ENCODE measurements around the gene APLP2. TPM values are rescaled to one million over a fixed set of nuclear protein-coding genes. Genes with fewer than 3 reads are reported as not detected.
"Not testable (repeated sequence)": the region's sequence is repeated elsewhere in the genome, so short reads cannot be mapped to it uniquely, and the experiment has no call there.

The APLP2 gene
- total and polyA plus RNA-seq, 2 of the 13 experiments (the other 11 are each of a cell fraction or from before 2014, with no cell fraction given): 315 to 594 TPM

DNA sequence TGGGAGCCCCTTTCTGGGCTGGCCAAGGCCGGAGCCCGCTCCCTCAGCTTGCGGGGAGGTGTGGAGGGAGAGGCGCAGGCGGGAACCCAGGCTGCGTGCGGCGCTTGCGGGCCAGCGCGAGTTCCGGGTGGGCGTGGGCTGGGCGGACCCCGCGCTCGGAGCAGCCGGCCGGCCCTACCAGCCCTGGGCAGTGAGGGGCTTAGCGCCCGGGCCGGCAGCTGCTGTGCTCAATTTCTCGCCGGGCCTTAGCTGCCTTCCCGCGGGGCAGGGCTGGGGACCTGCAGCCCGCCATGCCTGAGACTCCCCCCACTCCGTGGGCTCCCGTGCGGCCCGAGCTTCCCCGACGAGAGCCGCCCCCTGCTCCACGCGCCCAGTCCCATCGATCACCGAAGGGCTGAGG, 48.1 kb upstream of the APLP2 start:
- peaks cover 35% of the 10 kb centered on the region for H3K4me1 ChIP-seq (ENCODE audit: insufficient read depth, low read length)
- H3K27me3 ChIP-seq (ENCODE audit: control insufficient read depth in 1 of 2, insufficient read depth in 2 of 2, low read length in 2 of 2); H3K27ac ChIP-seq (ENCODE audit: extremely low read length, insufficient read depth, low read length); H3K36me3 ChIP-seq (replicated peaks in 1 of 2; ENCODE audit: control insufficient read depth in 1 of 2, insufficient read depth in 2 of 2, low read length in 2 of 2); ATAC-seq; H3K79me2 ChIP-seq (ENCODE audit: insufficient read depth, low read length); in situ Hi-C loops (cut with HindIII; ENCODE audit: extremely low pct_ligation_motif_present, low pct_unique_long_range_greater_than_20kb); H3K9ac ChIP-seq (ENCODE audit: insufficient read depth, low read depth, low read length); FAIRE-seq; BruUV-seq (replicated peaks); DNase-seq (ENCODE audit: low spot score); H2AFZ ChIP-seq (ENCODE audit: low read length); H3K4me2 ChIP-seq (ENCODE audit: low read depth, low read length); H4K20me1 ChIP-seq (ENCODE audit: insufficient read depth, low read length); CTCF ChIA-PET (ENCODE audit: low intra/inter-chr PET ratio, low total read pairs); intact Hi-C loops (cut with micrococcal nuclease; ENCODE audit: unreplicated experiment); H3K9me3 ChIP-seq (ENCODE audit: low read length); H3K4me3 ChIP-seq (replicated peaks in 1 of 3; ENCODE audit: insufficient read depth in 1 of 3, low read depth in 2 of 3, low read length in 3 of 3): not testable (repeated sequence)
- WGBS (ENCODE audit: low lambda C conversion rate): 93% methylated on average over 20 of the region's 38 CpGs
- POLR2A ChIA-PET: interaction anchor here (2.4 kb wide), 1 partner anchor 19 kb away, joined by 10 read pairs; the partner anchor contains the start of gene PRDM10

DNA sequence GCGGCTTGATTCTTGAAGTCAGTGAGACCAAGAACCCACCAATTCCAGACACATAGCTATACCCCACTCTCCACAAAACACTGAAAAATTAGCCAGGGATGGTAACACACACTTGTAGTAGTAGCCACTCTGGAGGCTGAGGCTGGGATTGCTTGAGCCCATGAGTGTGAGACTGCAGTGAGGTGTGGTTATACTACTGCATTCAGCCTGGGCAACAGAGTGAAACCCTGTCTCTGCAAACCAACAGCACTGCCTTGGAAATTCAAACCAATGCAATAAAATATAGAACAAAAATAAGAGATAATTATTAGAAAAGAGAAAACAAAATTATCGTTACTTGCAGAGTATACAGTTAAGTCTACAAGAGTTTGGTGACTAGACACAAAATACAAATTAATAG, 46.9 kb upstream of the APLP2 start:
- BruUV-seq (replicated peaks): no TSS peak
- intact Hi-C loops (cut with micrococcal nuclease; ENCODE audit: unreplicated experiment) (no loop called here), in situ Hi-C loops (cut with HindIII; ENCODE audit: extremely low pct_ligation_motif_present, low pct_unique_long_range_greater_than_20kb) (no loop called here)
- Histone ChIP-seq H3K27ac (ENCODE audit: extremely low read length, insufficient read depth, low read length) (no peak overlapping the region), H3K27me3 (ENCODE audit: control insufficient read depth in 1 of 2, insufficient read depth in 2 of 2, low read length in 2 of 2) (no peaks in the 10 kb centered on the region), H3K4me3 (replicated peaks in 1 of 3; ENCODE audit: insufficient read depth in 1 of 3, low read depth in 2 of 3, low read length in 3 of 3) (no peak overlapping the region), H2AFZ (ENCODE audit: low read length) (no peak overlapping the region), H3K9me3 (ENCODE audit: low read length) (no peaks in the 10 kb centered on the region), H4K20me1 (ENCODE audit: insufficient read depth, low read length) (no peaks in the 10 kb centered on the region), H3K4me2 (ENCODE audit: low read depth, low read length) (no peak overlapping the region), H3K36me3 (replicated peaks in 1 of 2; ENCODE audit: control insufficient read depth in 1 of 2, insufficient read depth in 2 of 2, low read length in 2 of 2) (no peaks in the 10 kb centered on the region), H3K79me2 (ENCODE audit: insufficient read depth, low read length) (no peaks in the 10 kb centered on the region), H3K9ac (ENCODE audit: insufficient read depth, low read depth, low read length) (no peak overlapping the region), H3K4me1 (ENCODE audit: insufficient read depth, low read length) (peaks cover 35% of the 10 kb centered on the region)
- FAIRE-seq (no peak), ATAC-seq (peak; percentile 70), DNase-seq (ENCODE audit: low spot score) (no peak)
- ChIA-PET CTCF (ENCODE audit: low intra/inter-chr PET ratio, low total read pairs) (no interaction called here), POLR2A (interaction anchor here (2.4 kb wide), 1 partner anchor 20 kb away, joined by 10 read pairs; the partner anchor contains the start of gene PRDM10)
- WGBS (ENCODE audit: low lambda C conversion rate): 95% methylated on average over 2 of the region's 2 CpGs
- TF ChIP-seq MZF1 (CRISPR knock-in tag; IDR thresholded peaks at IDR 0.05; ENCODE audit: borderline replicate concordance) (no peak), ZNF251 (CRISPR knock-in tag; IDR thresholded peaks at IDR 0.05) (no peak), PHF5A (CRISPR knock-in tag; IDR thresholded peaks at IDR 0.05; ENCODE audit: low read depth, unreplicated experiment) (no peak), HNRNPLL (IDR thresholded peaks at IDR 0.05; ENCODE audit: low read depth, low read length, poor library complexity, severe bottlenecking) (no peak), RXRA (CRISPR knock-in tag; IDR thresholded peaks at IDR 0.05) (no peak)
- TF ChIP-seq, protein P1, sequence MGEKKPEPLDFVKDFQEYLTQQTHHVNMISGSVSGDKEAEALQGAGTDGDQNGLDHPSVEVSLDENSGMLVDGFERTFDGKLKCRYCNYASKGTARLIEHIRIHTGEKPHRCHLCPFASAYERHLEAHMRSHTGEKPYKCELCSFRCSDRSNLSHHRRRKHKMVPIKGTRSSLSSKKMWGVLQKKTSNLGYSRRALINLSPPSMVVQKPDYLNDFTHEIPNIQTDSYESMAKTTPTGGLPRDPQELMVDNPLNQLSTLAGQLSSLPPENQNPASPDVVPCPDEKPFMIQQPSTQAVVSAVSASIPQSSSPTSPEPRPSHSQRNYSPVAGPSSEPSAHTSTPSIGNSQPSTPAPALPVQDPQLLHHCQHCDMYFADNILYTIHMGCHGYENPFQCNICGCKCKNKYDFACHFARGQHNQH (CRISPR knock-in tag; IDR thresholded peaks at IDR 0.05): no peak

Data from HepG2 (cell line).